SIG-M5 treated with dmso at 0.1 percent for 504 hours (cell line): ENCODE results near the gene ZBTB2.
"Not testable (repeated sequence)": the region's sequence is repeated elsewhere in the genome, so short reads cannot be mapped to it uniquely, and the experiment has no call there.

Experiments used
- DNase-seq: peaks from one replicate; lab custom pipeline; 2025; ENCODE audit not compliant: unreplicated experiment; lab: John Stamatoyannopoulos, UW

ZBTB2 gene

DNA sequence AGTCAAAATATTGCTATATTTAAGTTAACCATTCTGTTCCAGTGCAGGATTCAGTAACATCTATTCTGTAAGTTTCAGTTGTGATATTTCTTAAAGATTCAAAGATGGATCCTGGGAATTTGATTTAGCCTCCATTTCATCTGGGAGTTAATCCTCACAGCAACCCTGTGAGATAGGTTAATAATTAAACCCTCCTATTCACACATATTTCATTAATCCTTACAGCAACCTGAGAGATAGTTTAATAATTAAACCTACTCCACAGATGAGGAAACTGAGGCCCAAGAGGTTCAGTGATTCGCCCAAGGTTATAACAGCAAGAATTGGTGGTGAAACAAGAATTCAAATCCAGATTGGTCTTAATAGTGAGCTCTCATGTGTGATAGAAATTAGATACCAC is 10.9 kb upstream of the ZBTB2 start:
- no peak for DNase-seq

DNA sequence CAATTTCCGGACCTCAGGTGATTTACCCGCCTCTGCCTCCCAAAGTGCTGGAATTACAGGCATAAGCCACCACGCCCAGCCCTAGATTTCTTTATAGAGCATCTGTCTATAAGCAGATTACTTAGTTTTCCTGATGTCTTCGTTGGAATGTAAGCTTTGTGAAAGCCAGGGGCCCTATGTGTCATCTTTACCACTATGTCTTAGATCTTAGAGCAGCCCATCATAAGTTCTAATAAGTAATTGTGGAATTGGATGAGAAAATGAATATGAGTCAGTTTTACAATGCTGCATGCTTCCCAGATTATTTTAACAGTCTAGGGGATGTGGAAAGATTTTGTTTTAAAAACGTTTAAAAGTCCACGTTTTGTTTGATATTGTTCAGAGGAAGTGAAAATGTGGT is 9.1 kb upstream of the ZBTB2 start:
- DNase-seq, result peak; percentile 30

DNA sequence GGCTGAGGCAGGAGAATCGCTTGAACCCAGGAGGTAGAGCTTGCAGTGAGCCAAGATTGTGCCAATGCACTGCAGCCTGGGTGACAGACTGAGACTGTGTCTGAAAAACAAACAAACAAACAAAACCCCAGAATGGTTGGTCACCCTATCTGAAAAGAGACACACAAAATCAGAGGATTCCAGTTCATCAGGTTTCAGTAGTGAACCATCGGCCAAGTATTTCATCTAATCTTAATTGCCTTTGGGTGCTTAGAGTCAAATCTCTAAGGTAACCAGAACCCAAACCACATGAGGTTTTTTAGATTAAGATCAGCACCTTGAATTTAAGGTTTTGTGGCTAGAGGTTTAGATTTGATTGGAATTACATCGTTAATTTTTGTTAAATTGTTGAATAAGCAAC is 8.3 kb upstream of the ZBTB2 start:
- DNase-seq, result peak; percentile 7

DNA sequence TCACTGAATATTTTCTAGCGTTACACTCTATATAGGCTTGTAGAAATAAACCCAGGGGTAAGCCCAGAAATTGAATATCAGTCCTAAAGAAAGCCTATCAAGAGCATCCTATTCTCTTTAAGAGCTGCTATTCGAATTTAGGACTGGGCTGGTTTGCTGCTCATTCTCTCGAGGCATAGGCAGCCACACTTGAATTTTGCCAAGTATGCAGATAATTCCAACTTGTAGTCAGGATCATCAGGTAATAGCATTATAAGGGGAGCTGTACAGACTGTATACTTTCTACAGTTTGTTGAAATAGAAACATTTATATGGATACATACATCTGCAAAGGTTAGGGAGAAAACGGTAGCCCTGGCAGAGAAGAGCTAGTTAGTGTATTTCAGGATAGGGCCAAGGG is 2.1 kb upstream of the ZBTB2 start:
- no peak for DNase-seq

- DNase-seq, result no peak
These were observed 1.1 kb upstream of the ZBTB2 start for GRCh38 chr6:151392427-151392826.

DNA sequence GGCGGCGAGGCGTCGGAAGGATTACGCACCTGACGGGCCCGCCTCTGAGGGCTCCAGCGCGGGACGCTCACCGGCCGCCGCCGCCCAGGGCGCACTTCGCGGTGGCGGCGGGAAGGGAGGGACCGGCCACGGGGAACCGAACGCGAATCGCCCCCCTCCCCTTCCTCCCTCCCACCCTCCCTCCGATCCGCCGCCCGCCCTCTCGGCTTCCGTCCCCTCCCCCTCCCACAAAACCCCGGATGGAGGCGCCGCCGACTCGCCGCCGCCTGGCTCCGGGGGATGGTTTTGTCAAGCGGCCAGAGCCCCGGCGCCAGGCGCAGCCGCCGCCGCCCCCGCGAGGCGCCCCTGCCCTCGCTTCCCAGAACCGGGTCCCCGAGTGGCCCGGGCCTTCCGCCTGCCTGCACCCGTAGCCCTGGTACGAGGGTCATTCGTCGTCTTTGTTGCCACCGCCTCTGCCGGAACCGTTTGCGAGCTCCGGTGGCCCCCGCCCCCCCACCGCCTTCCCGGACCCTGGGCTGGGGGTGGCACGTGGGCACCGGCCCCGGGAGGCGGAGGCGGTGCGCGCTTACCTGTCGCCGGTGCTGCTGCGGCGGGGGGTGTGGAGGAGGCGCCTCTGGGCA is 398 bp downstream of the ZBTB2 start:
- peak; percentile 42 for DNase-seq

DNA sequence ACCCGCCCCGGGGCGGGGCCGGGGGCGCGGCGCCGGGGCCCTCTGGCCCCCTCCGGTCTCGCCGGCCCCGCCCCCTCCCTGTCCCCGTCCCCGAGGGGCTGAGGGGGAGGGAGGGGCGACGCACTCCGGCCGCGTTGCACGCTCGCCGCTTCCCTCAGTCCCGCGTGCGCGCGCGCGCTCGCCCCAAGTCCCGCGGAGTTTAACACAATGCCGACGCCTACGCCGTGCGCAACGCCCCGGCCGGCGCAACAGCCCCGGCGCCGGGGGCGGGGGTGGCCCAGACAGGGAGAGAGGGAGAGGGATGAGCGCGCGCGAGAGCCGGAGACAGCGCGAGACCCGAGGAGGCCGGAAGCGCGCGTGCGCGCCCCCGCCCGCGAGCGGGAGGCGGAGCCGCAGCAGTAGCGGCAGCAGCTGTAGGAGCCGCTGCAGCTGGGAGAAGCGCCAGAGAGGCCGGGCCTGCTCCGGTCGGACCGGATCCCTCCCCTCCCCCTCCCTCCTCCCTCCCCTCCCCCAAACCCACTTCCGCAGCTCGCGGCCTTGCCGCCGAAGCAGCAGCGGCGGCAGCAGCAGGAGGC is 996 bp downstream of the ZBTB2 start:
- DNase-seq, result peak; percentile 93

DNA sequence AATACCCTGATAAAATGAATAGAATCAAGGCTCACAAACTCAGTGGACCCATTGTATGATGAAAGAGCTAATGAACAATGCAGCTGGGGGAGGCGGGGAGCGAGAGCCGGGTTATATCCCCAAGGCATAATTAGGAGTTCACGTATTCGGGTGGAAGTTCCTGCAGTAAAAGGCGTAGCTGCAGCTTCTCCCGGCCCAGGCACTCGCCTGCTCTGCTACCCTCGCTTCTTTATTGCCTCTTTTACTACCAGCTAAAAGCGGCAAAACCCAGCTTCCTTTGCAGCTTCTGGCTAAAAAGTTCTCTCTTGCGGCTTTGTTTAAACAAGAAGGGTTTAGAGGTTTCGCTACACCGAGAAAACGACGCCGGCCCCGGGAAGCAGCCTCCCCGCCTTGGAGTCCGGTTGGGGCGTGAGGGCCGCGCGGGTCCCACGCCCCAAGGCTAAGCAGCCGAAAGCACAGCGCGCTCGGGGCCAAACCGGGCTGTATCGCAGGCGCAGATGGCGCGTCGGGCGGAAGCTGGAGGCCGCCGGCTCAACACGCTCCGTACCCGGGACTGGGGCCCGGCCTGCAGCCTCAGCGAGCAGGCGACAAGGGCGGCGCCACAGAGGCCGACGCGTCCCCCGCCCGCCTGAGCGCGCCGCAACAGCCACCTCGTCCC is 1.6 kb downstream of the ZBTB2 start:
- peak; percentile 58 for DNase-seq

DNA sequence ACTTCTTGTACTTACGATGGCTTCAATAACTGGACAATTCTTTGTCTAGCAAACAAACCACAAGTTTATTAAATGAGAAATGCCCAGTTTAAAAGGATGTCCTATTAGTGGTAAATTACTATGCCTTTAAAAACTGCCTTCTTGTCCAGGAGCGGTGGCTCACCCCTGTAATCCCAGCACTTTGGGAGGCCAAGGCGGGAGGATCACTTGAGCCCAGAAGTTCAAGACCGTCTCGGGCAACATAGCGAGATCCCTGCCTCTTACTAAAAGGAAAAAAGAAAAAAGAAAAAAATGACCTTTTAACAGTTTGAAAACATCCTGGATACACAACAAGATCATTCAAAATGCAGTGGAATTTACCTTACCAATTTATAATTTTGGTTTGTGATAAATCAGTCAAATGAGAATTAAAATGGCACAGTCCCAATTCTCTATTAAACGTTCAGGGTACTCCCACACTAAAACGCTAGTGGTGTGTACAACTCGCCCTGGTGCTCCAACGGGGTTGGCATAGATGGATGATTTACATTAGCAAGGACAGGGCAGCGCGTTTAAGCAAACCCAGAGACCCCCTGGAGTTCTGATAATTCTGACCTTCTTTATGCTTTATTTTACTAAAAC is 2.3 kb downstream of the ZBTB2 start:
- no peak for DNase-seq

DNA sequence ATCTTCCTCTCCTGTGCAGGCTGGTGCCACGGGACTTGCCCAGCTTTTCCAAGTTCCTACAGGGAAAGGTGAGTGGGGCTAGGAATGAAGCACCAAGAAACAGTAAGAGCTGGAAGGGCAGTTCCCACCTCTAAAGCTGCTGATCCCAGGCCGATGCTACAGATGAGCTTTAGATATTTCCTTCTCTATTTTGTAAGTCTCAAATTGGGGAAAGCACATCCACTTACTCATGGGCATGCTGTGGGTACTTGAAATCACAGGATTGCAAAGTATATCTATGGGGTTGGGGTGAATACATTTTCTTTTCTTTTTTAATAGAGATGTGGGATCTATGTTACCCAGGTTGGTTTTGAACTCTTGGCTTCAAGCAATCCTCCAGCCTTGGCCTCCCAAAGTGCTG is 3.1 kb downstream of the ZBTB2 start:
- DNase-seq, result no peak

- no peak for DNase-seq
These were observed 4.0 kb downstream of the ZBTB2 start for GRCh38 chr6:151387175-151387970.

- no peak for DNase-seq
These were observed 6.2 kb downstream of the ZBTB2 start for GRCh38 chr6:151385177-151385576.

- DNase-seq, result no peak
These were observed 7.2 kb downstream of the ZBTB2 start for GRCh38 chr6:151384151-151384550.

- not testable (repeated sequence) for DNase-seq
These were observed 8.7 kb downstream of the ZBTB2 start for GRCh38 chr6:151382631-151383030.

- no peak for DNase-seq
These were observed 9.6 kb downstream of the ZBTB2 start for GRCh38 chr6:151381722-151382121.

GRCh38 chr6:151380848-151381205 is 10.5 kb downstream of the ZBTB2 start:
- DNase-seq, result no peak

- DNase-seq, result peak; percentile 28
These were observed 11.2 kb downstream of the ZBTB2 start for GRCh38 chr6:151379933-151380847.

- DNase-seq, result no peak
These were observed 14.3 kb downstream of the ZBTB2 start for GRCh38 chr6:151377095-151377494.

DNA sequence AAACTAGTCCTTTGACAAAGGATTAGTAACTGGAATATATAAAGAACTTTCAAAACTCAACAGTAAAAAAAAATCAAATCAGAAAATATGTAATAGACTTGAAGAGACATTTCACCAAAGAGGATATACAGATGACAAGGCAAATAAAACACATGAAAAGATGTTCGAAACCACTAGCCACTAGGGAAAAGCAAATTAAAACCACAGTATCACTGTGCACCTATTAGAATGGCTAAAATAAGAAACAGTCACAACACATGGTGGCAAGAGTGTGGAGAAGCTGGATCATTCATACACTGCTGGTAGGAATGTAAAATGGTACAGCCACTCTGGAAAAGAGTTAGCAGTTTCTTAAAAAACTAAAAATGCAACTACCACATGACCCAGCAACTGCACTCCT is 14.9 kb downstream of the ZBTB2 start:
- no peak for DNase-seq

GRCh38 chr6:151375833-151376232 is 15.5 kb downstream of the ZBTB2 start:
- no peak for DNase-seq
